ENCODE data around the gene CDYL.

DNA sequence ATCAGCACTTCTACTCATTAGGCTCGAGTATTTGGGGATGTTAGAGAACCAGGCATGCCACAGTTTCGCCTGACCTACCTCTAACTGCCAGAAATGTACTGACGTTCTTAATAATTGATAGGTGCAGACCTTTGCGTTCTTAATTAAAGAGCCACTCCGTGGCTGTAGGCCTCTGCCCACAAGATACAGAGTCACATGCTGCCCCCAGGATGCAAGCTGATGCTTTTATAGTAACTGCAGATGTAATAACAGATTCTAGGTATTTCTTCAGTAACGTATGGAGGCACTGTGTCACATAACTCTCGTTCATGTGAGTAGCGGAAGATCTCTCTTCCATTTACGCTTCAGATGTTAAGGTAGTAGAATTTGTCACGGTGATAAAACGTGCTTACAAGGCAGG, 114.4 kb downstream of the CDYL start:
- TF ChIP-seq TCF12 (IDR thresholded peaks at IDR 0.05) (no peak), FOXJ3 (CRISPR knock-in tag; IDR thresholded peaks at IDR 0.05) (no peak), FOXM1 (IDR thresholded peaks at IDR 0.05; ENCODE audit: low read depth) (no peak), TAF1 (IDR thresholded peaks at IDR 0.05; ENCODE audit: borderline replicate concordance, low read depth, low read length) (no peak)
- TF ChIP-seq, protein P1, sequence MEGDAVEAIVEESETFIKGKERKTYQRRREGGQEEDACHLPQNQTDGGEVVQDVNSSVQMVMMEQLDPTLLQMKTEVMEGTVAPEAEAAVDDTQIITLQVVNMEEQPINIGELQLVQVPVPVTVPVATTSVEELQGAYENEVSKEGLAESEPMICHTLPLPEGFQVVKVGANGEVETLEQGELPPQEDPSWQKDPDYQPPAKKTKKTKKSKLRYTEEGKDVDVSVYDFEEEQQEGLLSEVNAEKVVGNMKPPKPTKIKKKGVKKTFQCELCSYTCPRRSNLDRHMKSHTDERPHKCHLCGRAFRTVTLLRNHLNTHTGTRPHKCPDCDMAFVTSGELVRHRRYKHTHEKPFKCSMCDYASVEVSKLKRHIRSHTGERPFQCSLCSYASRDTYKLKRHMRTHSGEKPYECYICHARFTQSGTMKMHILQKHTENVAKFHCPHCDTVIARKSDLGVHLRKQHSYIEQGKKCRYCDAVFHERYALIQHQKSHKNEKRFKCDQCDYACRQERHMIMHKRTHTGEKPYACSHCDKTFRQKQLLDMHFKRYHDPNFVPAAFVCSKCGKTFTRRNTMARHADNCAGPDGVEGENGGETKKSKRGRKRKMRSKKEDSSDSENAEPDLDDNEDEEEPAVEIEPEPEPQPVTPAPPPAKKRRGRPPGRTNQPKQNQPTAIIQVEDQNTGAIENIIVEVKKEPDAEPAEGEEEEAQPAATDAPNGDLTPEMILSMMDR (IDR thresholded peaks at IDR 0.05), result no peak
